ENCODE data around the gene BPIFB1.

Gene BPIFB1, protein sequence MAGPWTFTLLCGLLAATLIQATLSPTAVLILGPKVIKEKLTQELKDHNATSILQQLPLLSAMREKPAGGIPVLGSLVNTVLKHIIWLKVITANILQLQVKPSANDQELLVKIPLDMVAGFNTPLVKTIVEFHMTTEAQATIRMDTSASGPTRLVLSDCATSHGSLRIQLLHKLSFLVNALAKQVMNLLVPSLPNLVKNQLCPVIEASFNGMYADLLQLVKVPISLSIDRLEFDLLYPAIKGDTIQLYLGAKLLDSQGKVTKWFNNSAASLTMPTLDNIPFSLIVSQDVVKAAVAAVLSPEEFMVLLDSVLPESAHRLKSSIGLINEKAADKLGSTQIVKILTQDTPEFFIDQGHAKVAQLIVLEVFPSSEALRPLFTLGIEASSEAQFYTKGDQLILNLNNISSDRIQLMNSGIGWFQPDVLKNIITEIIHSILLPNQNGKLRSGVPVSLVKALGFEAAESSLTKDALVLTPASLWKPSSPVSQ

GRCh38 chr20:33282991-33283555, at the start of gene BPIFB1:
BPIFB1 (plus strand) TSS chr20:33283214; CDS start chr20:33286074, 2,860 bp downstream.
- no peak within 1 kb of the TSS for H3K4me3 ChIP-seq (ENCODE audit: low read depth, low read length)
- DNase-seq (ENCODE audit: low read depth): no peak

GRCh38 chr20:33234050-33234449, 49.0 kb upstream of the BPIFB1 start:
- no peak for DNase-seq (ENCODE audit: low read depth)
- no peak overlapping the region for H3K4me3 ChIP-seq (ENCODE audit: low read depth, low read length)

DNA sequence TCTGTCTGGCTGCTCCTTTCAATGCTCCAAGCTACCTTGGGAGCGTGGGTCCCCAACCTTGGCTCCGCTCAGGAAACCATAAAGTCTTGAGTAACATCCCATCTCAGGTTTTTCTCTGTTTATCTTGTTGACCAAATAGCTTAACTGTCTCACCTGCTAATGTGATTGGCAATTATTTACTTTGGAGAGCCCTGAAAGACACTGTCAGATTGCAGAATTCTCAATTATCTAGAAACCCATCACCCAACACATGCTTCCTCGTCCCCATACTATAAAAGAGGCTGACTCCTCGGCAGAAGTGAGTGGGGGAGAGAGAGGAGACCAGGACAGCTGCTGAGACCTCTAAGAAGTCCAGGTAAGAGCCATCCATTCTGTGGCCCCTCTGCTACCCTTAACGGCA, 47.3 kb upstream of the BPIFB1 start, which contains the start of gene BPIFA1:
Gene BPIFA1 (plus strand): TSS at position 301 of the 400 bp plus-strand sequence. CDS start 1,716 bp downstream, outside the sequence.
- H3K4me3 ChIP-seq (ENCODE audit: low read depth, low read length): no peak within 1 kb of the TSS
- DNase-seq (ENCODE audit: low read depth): no peak

DNA sequence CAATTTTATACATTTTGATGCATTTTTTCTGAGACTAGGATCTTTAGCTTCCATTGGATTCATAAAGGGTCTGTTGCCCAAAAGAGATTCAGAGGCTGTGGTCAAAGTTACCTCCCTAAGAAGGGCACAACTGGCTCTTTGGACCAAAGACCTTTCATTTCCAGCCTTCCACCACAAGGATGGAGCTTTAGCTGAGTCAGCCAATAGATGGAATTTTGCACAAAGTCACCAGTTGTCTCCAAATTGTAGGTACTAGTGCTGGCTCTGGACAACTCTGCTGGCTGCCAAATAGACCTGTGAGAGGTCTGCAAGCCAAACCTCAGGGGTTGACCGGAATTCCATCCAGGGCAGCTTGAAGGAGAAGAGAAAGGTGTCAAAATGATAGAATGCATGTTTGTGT, 46.7 kb upstream of the BPIFB1 start:
- no peak overlapping the region for H3K4me3 ChIP-seq (ENCODE audit: low read depth, low read length)
- DNase-seq (ENCODE audit: low read depth): no peak

DNA sequence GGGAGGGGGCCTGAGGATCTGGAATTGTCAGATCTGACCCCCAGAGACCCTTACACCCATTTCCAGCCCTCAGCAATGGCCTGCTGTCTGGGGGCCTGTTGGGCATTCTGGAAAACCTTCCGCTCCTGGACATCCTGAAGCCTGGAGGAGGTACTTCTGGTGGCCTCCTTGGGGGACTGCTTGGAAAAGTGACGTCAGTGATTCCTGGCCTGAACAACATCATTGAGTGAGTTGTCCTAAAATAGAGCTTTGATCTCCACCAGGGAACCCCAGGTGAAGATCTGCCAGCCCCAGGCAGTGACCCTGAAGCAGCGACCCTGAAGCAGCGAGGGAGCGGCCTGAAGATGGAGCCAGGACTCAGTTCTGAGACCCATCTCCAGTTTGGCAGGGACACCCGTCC, 45.0 kb upstream of the BPIFB1 start:
- no peak for DNase-seq (ENCODE audit: low read depth)
- no peak overlapping the region for H3K4me3 ChIP-seq (ENCODE audit: low read depth, low read length)

GRCh38 chr20:33239418-33239817, 43.6 kb upstream of the BPIFB1 start:
- no peak overlapping the region for H3K4me3 ChIP-seq (ENCODE audit: low read depth, low read length)
- DNase-seq (ENCODE audit: low read depth): no peak

DNA sequence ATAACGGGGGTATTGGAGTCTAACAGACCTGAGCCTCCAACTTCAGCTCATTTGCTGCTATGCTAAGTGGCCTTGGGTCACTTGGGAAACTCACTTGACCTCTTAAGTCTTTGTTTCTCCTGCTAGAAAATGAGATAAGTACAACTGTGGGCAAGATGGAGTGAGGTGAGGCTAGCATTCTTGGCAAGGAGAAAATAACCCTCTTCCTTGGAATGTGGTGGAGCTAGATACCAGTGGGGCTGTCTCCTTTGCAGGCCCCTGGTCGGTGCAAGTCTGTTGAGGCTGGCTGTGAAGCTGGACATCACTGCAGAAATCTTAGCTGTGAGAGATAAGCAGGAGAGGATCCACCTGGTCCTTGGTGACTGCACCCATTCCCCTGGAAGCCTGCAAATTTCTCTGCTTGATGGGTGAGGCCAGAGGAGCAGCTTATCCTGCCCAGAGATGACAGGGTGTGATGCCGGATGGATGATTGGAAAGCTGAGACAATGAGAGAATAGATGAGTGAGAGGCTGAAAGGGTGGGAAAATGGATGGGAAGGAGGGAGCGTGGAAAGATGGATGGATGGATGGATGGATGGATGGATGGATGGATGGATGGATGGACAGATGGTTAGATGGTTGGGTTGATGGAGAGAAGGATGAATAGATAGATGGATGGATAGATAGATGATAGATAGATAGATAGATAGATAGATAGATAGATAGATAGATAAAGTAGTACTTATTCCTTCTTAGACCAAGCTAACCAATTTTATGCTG, 42.9 kb upstream of the BPIFB1 start:
- no peak for DNase-seq (ENCODE audit: low read depth)
- H3K4me3 ChIP-seq (ENCODE audit: low read depth, low read length): no peak overlapping the region

DNA sequence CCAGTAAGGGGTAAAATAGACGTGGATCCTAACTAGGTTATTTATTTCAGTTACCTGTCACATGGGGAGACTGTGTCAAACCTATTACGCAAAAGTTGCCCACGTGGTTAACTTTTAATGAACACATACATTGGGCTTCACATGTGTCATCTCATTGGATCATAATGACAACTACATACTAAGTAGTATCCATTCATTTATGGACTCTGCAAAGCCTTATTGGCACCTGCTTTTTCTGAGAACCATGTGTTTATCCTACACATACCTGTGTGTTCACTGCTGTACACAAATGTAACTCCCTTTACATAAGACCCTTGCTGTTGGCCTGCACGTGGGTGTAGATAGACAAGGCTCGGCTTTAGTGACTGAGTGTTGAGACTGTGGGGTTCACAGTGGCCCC, 42.1 kb upstream of the BPIFB1 start:
- H3K4me3 ChIP-seq (ENCODE audit: low read depth, low read length): no peak overlapping the region
- DNase-seq (ENCODE audit: low read depth): no peak

DNA sequence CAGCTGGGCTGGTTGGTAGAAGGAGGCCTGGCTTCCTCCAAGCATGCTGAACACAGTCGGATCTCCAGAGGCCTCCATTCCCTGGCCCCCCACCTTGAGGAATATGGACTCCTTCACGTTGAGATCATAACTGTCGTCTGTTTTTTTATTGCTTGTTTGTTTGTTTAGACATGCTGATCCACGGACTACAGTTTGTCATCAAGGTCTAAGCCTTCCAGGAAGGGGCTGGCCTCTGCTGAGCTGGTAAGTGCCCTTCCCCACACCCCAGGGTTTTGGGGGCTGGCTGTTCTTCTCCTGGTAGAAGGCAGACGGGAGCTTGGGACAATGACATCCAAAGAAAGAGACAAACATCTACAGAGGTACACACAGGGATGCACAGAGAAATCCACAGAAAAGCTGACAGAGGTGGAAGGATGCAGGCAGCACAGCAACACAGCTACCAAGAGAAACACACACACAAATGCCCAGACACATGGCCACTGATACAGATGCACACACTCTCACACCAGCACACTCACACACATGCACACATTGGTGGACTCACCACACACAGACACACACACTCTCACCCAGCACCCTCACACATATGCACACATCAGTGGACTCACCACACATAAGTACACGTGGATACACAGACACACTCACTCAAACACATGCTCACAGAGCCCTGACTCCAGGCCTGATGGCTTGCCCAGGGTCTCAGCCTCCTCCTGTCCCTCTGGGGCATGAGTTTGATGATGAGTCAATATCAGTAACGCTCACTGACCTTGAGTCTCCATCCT, 40.5 kb upstream of the BPIFB1 start:
- no peak for DNase-seq (ENCODE audit: low read depth)
- no peak overlapping the region for H3K4me3 ChIP-seq (ENCODE audit: low read depth, low read length)

DNA sequence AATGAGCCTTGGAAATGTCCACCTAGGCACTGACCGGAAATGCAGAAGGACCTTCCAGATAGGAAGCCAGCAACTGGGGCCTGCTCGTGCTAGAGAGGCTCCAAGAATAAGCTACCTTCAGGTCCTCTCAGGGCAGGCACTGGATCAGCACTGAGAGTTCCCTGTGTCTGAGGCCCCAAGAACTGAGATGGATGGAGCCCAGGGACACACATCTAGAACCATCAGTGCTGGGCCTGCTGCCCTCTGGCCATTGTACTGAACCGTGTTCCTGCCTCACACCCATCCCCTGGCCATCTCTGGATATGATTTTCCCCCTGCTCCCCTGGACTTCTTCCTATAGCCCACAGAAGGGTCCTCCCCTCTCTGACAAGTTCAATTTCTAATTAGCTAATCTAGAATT, 36.9 kb upstream of the BPIFB1 start:
- no peak for DNase-seq (ENCODE audit: low read depth)

DNA sequence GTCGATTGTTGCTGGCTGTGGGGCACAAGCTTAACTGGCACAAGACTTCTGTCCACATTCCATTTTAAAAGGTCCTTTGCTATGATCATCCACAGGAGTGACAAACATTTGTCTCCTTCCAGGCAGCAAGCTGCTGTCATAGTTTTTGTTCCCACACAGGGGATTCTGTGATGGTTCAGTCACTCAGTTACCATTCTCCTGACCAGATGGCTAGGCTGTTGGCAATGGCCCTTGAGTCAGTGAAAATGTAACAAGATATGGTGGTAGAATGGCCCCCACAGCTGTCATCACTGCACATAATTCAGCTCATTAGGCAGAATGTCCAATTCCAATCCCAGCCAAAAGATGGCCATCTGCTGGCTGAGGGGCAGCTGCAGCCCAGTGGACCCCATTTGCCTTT, 33.6 kb upstream of the BPIFB1 start:
- DNase-seq (ENCODE audit: low read depth): no peak
- H3K4me3 ChIP-seq (ENCODE audit: low read depth, low read length): no peak overlapping the region

More for the DNA sequence above, 36.9 kb upstream of the BPIFB1 start:
- no peak overlapping the region for H3K4me3 ChIP-seq (ENCODE audit: low read depth, low read length)

GRCh38 chr20:33250666-33251065, 32.3 kb upstream of the BPIFB1 start:
- no peak for DNase-seq (ENCODE audit: low read depth)
- H3K4me3 ChIP-seq (ENCODE audit: low read depth, low read length): no peak overlapping the region

- DNase-seq (ENCODE audit: low read depth): no peak
- H3K4me3 ChIP-seq (ENCODE audit: low read depth, low read length): no peak overlapping the region
These were observed 31.5 kb upstream of the BPIFB1 start for GRCh38 chr20:33251496-33251895.

- DNase-seq (ENCODE audit: low read depth): no peak
- H3K4me3 ChIP-seq (ENCODE audit: low read depth, low read length): no peak overlapping the region
These were observed 30.6 kb upstream of the BPIFB1 start for GRCh38 chr20:33252460-33252859.

GRCh38 chr20:33255005-33255404, 28.0 kb upstream of the BPIFB1 start:
- H3K4me3 ChIP-seq (ENCODE audit: low read depth, low read length): no peak overlapping the region
- DNase-seq (ENCODE audit: low read depth): no peak

- no peak for DNase-seq (ENCODE audit: low read depth)
- H3K4me3 ChIP-seq (ENCODE audit: low read depth, low read length): no peak overlapping the region
These were observed 25.8 kb upstream of the BPIFB1 start for GRCh38 chr20:33257237-33257636.

DNA sequence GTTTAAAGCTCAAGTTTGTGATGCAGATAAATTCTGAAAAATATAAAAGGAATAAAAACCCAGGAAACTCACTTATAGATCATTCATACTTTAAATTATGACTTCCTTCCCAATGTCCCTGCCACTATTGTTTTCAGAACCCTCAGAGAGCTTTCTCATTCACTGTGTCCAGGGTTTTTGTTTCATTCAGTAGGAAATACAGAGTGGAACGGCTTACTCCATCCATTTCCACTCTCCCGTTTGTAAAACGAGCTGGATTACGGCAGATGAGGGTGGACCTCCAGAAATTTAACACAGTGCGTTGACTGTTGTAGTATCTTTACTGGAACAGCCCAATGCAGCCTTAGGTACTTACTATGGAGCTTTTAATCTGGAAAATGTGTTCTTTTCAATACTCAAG, 23.6 kb upstream of the BPIFB1 start:
- no peak for DNase-seq (ENCODE audit: low read depth)
- no peak overlapping the region for H3K4me3 ChIP-seq (ENCODE audit: low read depth, low read length)

- H3K4me3 ChIP-seq (ENCODE audit: low read depth, low read length): no peak overlapping the region
- DNase-seq (ENCODE audit: low read depth): no peak
These were observed 21.5 kb upstream of the BPIFB1 start for GRCh38 chr20:33261465-33261864.

- no peak overlapping the region for H3K4me3 ChIP-seq (ENCODE audit: low read depth, low read length)
- peak; percentile 15 for DNase-seq (ENCODE audit: low read depth)
These were observed 20.4 kb upstream of the BPIFB1 start for GRCh38 chr20:33262658-33263065.

All from skeletal muscle cell (primary cell).